HG02981 (cell line): Measurements from ENCODE around the gene CPSF4L.

Source experiments
- ATAC-seq: cut with Tn5 transposase; IDR thresholded peaks from one replicate; pipeline ENCODE4 v1.9.1; 2021; ENCODE audit warnings: mild to moderate bottlenecking, moderate library complexity; ENCODE audit not compliant: unreplicated experiment

Gene CPSF4L

DNA sequence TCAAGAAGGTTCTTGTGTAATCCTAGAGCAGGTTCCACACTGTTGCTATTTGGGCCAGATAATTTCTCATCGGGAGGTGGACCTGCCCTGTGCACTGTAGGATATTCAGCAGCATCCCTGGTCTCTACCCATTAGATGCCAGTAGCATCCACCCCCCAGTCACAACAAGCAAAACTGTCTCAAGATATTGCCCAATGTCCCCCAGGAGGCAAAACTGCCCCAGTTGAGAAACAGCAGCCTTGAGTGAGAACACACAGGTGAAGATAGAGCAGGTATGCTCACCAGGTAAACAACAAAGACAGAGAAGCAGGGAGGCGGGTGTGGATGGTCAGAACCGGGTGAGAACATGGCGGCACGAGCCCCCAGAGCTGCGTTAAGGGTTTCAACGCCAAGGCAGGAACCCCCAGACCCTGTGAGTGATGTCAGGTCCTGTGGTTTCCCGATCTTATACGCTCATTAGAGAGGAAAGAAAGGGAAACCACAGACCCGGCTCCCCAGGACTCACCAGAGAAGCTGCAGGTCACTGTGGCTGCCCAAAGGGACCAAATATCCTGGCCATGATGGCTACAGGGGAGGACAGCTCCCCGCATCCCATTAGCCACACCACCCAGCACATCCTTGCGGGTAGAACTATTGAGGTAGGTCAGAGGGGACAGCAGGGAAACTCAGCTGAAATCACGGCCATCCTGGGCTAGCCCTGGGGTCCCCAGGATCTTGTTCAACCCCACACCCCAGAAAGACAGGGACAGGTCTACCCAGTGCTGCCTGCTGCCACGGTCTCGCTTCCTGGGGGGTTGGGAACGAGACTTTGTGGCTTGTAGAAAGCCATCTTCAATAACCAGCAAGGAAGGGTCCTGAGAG lies 28.9 kb upstream of the CPSF4L start:
- ATAC-seq: peak; percentile 33

DNA sequence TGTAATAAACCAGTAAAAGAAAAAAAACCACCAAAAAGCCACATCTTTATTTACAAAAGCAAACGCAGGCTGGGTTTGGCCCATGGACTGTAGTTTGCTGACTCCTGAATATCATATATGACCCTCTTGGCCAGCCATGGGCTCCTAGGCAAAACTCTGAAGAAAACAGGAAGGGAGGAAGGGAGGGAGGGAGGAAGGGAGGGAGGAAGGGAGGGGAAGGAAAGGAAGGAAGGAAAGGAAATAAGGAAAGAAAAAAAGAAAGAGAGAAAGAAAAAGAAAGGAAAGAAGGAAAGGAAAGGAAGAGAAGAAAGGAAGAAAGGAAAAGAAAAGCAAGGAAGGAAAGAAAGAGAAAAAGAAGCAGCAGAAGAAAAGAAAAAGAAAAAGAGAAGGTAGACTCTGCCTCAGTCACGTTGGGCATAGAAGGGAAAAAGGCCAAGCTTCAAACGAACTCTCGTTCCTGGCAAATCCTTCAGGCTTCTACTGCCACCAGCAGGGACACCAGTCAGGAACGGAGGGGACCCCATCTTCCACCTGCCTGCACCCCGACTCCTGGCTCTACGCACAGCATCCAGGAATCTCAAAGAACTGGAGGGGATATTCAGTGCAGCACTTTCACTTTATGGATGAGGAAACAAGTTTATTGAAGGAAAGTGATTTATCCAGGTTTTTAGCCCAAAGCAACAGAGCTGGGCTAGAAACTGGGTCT lies 28.0 kb upstream of the CPSF4L start:
- ATAC-seq: no peak

DNA sequence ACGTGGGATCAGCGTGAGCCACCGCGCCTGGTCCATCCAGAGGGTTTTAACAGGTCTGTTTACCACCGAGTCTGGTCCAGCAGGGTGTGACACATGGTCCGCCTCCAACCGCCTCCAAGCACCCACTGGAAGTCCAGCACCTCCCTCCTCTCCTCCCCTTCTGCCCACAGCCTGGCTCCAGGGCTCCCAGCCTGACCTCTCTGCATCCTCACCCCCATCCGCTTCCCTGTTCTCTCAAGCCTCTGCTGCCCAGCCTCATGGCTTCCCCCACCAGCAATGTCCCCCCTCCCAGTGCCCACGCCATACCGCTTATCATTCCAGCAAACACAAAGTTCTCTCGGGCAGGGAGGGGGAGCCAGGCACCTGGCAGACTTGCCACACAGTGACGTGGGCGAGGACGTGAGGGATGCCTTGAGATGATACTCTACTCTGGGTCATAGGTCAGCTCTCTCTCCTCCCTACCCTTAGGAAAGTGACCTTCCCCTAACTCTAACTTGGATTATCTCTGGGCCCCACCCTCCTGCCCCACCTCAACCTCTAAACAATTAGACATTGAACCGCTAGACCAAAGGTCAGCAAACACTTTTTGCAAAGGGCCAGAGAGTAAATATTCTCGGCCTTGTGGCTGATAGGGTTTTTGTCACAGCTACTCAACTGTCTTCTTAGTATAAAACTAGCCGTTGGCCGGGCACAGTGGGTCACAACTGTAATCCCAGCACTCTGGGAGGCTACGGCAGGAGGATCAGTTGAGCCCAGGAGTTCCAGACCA lies 27.0 kb upstream of the CPSF4L start:
- no peak for ATAC-seq

DNA sequence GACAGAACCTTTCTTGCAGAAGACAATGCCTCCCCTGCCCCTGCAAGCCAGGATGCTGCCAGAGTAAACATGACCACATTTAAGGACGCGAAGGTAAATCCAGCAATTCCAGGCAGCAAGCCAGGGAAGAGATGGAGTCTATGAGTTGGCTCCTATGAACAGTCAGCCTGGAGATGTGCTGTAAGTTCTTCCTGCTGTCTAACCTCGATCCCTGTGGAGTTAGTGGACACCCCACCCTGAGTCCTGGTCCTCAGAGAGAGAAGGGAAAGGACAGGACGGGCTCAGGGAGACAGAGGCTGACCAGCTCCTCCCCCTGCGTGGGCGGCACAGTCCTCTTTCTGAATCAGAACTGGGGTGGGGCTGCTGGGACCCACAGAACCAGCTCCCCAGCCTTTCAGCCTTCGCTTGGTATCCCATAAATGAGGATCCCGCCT lies 25.2 kb upstream of the CPSF4L start:
- ATAC-seq: no peak

DNA sequence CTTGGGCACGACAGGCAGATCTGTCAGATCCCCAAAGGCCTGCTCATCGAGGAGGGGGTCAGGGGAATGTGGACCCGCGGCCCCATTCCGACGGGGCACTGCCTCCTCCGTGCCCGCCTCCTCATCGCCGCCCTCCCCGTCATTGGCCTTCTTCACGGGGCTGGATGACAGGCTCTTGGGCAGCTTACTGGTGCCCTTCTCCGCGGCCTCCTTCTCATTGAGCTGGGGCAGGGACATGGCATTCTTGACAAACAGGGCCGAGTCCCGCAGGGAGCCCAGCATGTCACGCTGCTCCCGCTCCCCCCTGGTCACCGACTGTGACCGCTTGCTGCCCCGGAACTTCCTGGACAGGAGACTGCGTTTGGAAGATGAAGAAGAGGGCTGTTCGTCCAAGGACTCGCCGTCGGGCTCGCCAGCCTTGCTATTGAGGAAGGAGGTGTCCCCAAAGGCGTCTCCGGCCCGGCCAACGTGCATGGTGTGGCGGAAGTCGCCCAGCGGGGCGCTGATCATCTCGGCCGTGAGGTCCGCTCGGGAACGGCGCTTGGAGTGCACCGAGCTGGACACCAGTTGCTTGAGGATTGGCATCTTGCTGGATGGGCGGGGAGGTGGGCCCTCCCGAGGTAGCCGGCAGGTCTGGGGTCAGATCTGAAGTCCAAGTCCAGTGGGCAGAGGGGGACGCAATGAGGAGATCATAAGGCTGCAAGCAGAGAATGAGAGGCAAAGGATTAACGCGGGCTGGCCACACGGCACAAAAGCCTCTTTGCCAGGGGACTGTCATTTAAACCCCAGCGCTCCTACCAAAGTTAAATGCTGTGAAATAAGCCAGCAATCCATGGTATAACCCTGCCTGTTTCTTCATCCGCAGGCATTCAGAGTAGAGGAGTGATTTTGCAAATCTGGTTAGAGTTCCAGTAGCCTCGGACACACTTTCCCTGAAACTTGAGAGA lies 24.5 kb upstream of the CPSF4L start:
- ATAC-seq: no peak

DNA sequence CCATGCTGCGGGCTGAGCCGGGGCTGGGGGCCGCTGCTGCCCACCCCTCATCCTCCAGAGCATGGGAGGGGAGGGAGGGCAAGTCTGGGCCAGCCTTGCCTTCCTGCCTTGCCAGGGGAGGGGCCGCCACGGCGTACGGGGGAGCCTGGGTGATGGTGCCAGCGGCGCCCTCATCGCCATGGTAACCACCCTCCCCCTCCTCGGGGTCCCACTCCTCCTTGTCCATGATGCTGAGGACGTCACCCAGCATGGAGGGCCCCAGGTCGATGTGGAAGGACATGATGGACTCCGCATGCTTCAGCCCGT lies 23.9 kb upstream of the CPSF4L start:
- ATAC-seq: no peak

DNA sequence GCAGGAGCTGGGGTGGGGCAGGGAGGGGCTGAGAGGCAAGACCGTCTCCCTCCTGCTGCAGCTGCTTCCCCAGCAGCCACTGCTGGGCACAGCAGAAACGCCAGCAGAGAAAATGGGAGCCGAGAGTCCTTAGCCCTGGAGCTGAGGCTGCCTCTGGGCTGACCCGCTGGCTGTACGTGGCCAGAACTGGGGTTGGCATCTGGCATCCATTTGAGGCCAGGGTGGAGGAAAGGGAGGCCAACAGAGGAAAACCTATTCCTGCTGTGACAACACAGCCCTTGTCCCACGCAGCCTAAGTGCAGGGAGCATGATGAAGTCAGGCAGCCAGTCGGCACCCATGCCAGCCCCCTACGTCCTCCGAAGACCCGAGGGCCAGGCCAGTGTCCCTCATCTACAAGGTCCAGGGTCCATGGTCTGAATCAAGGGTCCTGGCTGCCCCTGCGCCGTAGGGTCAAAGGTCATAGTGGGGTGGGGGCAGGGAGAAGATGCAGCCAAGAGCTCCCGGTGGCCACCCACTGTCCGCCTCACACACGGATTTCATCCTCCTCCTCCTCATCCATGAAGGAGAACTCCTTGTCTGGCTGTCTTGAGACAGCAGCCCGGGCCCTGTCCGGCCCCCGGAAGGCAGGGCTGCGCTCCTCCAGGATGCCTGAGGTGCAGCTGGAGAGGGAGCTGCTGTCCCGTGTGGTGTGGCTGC lies 23.4 kb upstream of the CPSF4L start:
- no peak for ATAC-seq

DNA sequence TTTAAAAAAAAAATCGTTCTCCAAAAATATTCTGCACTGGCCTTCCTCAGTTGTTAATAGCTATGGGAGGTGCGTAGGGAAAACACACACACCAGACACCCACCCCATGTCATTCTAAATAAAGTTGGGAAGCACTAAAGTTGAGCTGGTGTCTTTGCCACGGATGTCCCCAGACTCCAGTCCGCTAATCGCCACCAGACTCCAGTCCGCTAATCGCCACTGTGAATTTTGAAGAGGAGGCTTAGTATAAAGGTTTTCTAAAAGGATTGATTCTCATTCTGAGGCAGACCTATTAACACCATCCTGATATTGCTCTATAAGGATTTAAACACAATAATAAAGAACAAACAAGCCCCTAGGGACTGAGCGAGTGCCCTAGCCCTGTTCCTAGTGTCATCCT lies 22.7 kb upstream of the CPSF4L start:
- no peak for ATAC-seq

DNA sequence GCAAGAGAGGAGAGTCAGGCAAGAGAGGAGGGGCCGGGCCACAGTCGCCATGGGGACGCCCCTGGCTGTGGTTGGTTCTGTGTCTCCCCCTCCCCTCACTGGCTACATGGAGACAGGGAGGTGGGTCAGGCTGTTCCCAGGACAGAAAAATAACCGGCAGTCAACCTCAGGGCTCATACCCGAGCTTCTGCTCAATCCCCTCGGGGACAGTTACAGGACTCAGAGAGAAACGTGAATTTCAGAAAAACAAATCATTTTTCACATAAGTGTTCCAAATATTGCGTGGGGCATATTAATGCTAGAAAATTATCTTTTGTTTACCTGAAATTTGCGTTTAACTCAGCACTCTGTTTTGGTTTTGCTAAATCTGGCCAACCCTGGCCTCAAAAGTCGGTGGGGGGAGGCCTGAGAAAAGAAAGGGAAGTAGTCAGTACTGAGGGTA lies 22.2 kb upstream of the CPSF4L start:
- no peak for ATAC-seq

DNA sequence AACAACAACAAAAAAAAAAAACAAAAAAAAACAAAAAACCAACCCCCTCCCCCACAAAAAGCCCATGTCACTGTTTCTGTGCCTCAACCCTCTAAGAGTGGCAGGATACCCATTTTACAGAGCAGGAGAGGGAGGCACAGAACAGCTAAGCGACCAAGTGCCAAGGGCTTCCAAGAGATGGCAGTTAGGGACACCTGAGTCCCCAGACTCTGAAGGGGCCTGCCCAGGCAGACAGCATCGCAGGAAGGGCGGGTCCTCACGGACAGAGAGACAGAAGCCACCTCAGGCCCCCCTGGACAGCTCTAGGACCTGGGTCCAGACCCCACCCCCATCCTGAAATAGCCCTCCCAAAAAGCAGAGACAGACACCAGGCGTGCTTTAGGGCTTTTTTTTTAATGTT lies 21.6 kb upstream of the CPSF4L start:
- ATAC-seq: no peak

DNA sequence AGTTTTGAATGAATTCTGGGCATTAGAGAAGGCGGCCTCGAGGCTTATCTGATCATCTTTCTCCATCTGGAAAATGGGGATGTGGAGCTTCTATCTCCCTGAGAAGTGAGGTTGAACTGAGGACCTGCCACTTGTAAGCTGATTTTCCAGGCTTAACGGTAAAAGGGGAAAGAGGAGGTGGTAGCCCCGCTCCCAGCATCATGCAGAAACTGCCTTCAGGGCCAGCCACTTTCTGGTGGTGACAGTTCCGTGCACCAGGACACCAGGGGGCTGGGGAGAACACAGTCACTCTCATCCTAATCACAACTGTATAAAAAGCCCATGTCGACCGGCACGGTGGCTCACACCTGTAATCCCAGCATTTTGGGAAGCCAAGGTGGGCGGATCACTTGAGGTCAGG lies 20.9 kb upstream of the CPSF4L start:
- ATAC-seq: no peak

DNA sequence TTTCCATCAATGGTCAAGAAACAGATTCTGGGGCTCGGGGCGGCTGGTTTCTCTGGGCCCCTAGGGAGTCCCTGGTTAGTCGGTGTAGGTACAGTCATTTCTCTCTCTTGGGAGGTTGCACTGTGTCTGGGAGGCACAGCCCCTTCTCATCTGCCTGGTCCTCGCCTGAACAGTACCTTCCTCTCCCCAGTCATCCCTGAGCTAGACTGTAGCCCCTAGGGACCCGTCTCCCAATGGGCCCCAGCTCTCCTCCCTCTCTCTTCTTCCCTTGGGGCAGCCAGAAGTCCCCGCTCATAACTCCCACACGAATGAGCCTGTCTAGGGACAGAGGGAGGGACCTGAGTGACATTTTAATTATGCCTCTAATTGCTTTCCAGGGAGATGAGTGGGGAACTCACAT lies 20.2 kb upstream of the CPSF4L start:
- ATAC-seq: peak; percentile 94

DNA sequence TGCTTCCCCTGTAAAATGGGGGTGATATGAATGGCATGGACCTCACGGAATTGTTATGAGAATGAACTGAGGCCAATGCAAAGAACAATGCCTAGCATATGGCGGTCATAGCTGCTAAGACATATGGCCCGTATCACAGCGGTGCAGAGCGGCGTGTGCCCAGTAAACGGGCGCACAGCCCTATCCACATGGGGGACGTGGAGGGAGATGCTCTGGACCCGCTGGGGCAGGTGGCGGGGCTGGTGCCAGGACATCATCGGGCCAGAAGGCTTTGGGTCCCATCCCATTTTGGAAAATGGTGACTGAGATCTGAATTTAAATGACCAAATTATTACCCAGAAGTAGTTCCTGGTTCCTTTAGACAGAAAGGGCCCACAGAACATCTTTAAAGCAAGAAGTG lies 18.5 kb upstream of the CPSF4L start:
- ATAC-seq: no peak

DNA sequence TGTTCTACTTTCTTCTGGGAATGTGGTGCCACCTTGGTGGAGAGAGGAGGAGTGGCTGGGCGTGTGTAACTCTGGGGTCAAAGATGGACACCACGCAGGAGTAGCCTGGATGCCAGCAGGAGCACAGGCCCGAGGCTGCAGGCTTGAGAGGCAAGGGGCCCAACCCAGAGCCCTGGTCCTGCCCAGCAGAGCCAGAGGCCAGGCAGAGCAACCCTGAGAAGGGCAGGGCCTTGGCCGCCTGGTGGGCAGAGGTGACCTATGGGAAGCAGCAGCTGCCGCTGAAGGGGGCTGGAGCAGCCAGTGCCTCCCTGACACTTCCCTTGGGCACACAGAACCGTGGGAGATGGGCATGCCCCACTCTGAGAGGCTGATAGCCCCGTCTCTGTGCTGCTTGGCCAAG lies 18.0 kb upstream of the CPSF4L start:
- ATAC-seq: no peak

DNA sequence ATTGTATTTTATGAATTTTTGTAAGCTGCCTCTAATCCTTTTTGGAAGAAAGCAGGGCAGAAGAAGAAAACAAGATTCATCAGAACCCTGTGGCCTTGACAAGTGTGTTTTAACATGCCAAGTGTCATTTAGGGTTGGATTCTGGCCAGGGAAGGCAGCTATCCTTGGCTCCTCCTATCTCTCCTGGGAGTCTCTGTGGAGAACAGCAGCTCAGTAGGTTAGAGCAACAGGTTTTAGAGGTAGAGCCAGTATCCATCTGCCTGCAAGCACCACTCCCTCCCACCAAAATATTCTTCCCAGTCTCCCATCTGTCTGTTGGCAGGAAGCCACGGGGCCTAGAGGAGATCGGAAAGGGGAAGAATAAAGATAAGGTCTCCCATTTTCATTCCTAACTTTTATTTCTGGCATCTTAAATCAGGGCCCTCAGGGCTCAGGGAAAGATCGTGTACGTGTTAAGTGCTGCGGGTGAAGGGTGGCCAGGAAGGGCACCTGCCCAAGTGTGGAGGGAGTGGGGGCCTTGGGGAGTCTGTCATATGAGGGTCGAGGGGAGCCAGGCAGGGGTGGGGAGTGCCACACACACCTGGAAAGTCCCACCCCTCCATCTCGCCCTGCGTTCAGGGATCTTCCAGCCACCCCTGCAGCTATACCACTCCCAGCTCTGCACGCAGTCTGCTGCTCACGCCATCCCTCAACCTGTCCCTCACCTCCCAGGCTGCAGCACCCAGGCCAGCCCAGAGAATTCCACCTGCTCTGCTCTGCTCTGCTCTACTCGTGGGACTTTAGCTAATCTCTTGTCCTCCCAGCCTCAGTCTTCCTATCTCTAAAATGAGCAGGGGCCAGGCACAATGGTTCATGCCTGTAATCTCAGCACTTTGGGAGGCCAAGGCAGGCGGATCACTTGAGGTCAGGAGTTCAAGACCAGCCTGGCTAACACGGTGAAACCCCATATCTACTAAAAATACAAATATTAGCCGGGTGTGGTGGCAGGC lies 17.1 kb upstream of the CPSF4L start:
- no peak for ATAC-seq

DNA sequence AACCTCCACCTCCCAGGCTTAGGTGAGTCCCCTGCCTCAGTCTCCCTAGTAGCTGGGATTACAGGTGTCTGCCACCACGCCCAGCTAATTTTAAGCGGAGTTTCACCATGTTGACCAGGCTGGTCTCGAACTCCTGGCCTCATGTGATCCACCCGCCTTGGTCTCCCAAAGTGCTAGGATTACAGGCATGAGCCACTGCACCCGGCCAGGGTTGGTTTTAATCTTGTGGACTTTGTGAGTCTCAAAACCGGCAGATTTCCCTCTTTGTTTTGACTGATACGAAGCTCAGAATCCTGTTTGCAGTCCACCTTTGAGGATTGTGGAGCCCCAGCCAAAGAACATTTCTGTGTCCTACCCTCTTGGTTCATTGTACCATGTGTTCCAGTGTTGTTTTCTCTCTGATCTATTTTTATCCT lies 16.4 kb upstream of the CPSF4L start:
- no peak for ATAC-seq

DNA sequence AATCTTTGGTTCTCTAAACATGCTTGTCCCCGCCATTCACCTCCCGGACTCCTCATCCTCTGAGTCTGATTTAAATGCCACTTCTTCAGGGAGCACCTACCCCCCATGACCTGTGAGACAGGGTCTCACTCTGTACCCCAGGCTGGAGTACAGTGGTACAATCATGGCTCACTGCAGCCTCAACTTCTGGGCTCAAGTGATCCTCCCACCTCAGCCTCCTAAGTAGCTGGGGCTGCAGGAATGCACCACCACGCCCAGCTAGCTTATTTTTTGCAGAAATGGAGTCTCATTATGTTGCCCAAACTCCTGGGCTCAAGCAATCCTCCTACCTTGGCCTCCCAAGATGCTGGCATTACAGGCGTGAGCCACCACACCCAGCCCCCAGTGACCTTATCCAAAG lies 12.8 kb upstream of the CPSF4L start:
- no peak for ATAC-seq

DNA sequence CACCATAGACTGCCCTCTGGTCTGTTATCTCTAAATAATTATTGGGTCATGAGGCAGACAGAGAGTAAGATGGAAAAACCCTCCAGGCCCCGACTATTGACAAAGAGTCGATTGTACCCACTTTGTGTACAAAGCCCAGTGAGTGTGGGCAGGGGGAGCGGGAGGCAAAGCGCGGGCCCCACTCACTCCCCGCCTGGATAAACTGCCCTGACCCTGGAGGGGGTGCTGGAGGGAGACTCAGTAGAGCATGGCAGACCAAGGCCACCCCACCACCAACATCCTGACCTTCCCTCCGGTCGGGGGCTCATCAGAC lies 11.2 kb upstream of the CPSF4L start:
- ATAC-seq: no peak

DNA sequence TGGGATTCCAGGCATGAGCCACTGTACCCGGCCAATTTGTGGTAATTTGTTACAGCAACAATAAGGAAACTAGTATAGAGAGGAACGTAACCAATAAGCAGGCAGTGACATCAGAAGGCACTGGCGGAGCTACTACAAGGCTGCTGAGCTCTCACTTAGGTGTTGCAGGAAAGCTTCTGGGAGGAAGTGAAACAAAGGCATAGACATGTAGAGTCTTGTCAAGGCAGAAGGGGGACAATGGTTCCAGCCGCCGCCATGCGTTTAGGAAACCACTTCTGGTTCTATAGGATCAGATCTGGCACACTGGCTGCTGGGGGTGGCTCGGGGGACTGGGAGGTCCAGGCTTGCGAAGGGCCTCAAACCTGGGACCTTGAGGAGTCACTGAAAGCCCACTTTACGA lies 9.4 kb upstream of the CPSF4L start:
- ATAC-seq: peak; percentile 95
